ENCODE results near the gene MRPL53. TPM values are rescaled to one million over a fixed set of nuclear protein-coding genes. Genes with fewer than 3 reads are reported as not detected.

The MRPL53 gene
- total and polyA plus RNA-seq, 2 of the 13 experiments (the other 11 are each of a cell fraction or from before 2014, with no cell fraction given), result 34.3 to 51.9 TPM

GRCh38 chr2:74472086-74472944 is at the start of gene MRPL53 (continued):
- TF ChIP-seq HBP1 (CRISPR knock-in tag; IDR thresholded peaks at IDR 0.05; ENCODE audit: low read depth) (peak; percentile 99), RBAK (CRISPR knock-in tag; IDR thresholded peaks at IDR 0.05) (0 out of 2 replicates have a peak, but pooled peaks have one; percentile 54), ZGPAT (CRISPR knock-in tag; IDR thresholded peaks at IDR 0.05) (peak; percentile 95), KDM2A (CRISPR knock-in tag; IDR thresholded peaks at IDR 0.05; ENCODE audit: borderline replicate concordance, low read depth) (peak; percentile 100), ZNF546 (CRISPR knock-in tag; conservative IDR thresholded peaks at IDR 0.05) (peak; percentile 81; the same call in 1 of the 2 replicates), ZBTB46 (CRISPR knock-in tag; IDR thresholded peaks at IDR 0.05; ENCODE audit: borderline replicate concordance) (peak; percentile 95; the same call in 1 of the 2 replicates), TRIM22 (IDR thresholded peaks at IDR 0.05) (no peak), RNF219 (CRISPR knock-in tag; IDR thresholded peaks at IDR 0.05) (no peak), ZNF281 (CRISPR knock-in tag; IDR thresholded peaks at IDR 0.05; ENCODE audit: borderline replicate concordance) (no peak; the same call in 1 of the 2 replicates), TEF (CRISPR knock-in tag; IDR thresholded peaks at IDR 0.05) (no peak; the same call in 1 of the 2 replicates), PHF20 (CRISPR knock-in tag; IDR thresholded peaks at IDR 0.05) (peak; percentile 98), TCF12 (IDR thresholded peaks at IDR 0.05) (no peak), TCF12 (CRISPR knock-in tag; IDR thresholded peaks at IDR 0.05) (peak; percentile 88; the same call in 1 of the 2 replicates)

Measured in HepG2 (cell line).